ENCODE measurements around the gene RTKN2.

GRCh38 chr10:62170732-62171131, 97.9 kb downstream of the RTKN2 start:
- TF ChIP-seq CTCF (IDR thresholded peaks at IDR 0.05) (no peak), POLR2A (IDR thresholded peaks at IDR 0.05) (no peak), EP300 (IDR thresholded peaks at IDR 0.05) (no peak)
